Heart left ventricle (tissue), 13 donors: ENCODE data around the gene CALHM3.

Experiments used
- POLR2A ChIP-seq, 2 donors: fragments of 450-650 bp; IDR thresholded peaks; one replicate each; pipeline ENCODE4 v1.6.1; 2017; ENCODE audit warnings: antibody characterized with exemption in 2 of 2, mild to moderate bottlenecking in 2 of 2, moderate library complexity in 2 of 2
- TF ChIP-seq, protein P1 (sequence below), 12 donors: fragments of 200-600 bp; sonication (generic) in 4 of 12; IDR thresholded peaks; one replicate each; pipeline versions ENCODE4 v1.5.0 to v1.8.0; 2018 to 2022; ENCODE audit warnings: antibody characterized with exemption in 12 of 12, mild to moderate bottlenecking in 5 of 12
- donor health status: ischemic (EF 13 %, LVEDD 7.1; RV severe dilation, severe dysfunction).
- donor health status: DM: no; HTN: yes; CAD: no.
- donor health status: DM: no; HTN: no; CAD: no.
- donor health status: ischemic (EF 25% LVEDD 6.9; RV normal size, moderate dysfunction).
- donor health status: ischemic (EF 25% LVEDD 5.7; RV mildly dilated, moderate dysfunction).
- donor health status: ischemic (EF 35%, LVEDD 5.7; RV mildly dilated, moderate dysfunction).
- donor health status: nonischemic (EF 11% LVEDD 7.7; RV severe dilation, severe dysfunction).
- donor health status: DM: yes; HTN: yes; CAD: no.
- donor health status: PGD.
- donor health status: ischemic (EF 29% LVEDD 5.4; RV normal size, mild dysfunction).
- donor health status: nonischemic (EF 23%, LVEDD 6.1; RV moderate dilation, normal function).

DNA sequence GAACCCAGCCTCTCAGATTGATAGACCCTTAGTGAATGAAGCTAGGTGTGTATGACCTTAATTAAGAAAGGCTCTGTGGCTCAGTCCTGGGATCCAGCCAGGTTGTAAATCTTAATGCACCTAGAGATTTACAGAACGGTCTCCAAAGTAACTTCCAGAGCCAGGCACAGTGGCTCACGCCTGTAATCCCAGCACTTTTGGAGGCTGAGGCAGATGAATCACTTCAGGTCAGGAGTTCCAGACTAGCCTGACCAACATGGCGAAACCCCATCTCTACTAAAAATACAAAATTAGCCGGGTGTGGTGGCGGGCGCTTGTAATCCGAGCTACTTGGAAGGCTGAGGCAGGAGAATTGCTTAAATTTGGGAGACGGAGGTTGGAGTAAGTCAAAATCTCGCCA lies 51.2 kb downstream of the CALHM3 start:
- no peak for TF ChIP-seq POLR2A (IDR thresholded peaks at IDR 0.05)
- TF ChIP-seq, protein P1, sequence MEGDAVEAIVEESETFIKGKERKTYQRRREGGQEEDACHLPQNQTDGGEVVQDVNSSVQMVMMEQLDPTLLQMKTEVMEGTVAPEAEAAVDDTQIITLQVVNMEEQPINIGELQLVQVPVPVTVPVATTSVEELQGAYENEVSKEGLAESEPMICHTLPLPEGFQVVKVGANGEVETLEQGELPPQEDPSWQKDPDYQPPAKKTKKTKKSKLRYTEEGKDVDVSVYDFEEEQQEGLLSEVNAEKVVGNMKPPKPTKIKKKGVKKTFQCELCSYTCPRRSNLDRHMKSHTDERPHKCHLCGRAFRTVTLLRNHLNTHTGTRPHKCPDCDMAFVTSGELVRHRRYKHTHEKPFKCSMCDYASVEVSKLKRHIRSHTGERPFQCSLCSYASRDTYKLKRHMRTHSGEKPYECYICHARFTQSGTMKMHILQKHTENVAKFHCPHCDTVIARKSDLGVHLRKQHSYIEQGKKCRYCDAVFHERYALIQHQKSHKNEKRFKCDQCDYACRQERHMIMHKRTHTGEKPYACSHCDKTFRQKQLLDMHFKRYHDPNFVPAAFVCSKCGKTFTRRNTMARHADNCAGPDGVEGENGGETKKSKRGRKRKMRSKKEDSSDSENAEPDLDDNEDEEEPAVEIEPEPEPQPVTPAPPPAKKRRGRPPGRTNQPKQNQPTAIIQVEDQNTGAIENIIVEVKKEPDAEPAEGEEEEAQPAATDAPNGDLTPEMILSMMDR (IDR thresholded peaks at IDR 0.05): no peak
